ENCODE data around the gene REV3L.
"Not testable (repeated sequence)": the region's sequence is repeated elsewhere in the genome, so short reads cannot be mapped to it uniquely, and the experiment has no call there.

The REV3L gene

DNA sequence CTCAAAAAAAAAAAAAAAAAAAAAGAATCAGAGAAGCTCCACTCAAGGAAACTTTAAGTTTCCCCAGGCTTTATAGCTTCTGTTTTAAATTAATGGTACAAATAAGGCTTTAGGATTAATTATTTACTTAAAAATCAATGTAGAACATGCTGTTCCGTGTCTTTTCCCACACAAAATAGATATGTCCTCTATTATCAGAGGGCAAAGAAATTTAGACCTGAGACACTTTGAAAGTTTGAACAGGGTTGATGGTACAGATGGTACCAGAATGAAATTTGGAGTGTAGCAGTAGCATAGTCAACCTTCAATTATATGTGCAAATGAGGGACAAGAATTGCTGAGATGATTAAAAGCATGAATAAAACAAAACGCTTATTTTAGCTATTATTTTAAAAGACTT lies 32.2 kb upstream of the REV3L start:
- TF ChIP-seq, protein P1, sequence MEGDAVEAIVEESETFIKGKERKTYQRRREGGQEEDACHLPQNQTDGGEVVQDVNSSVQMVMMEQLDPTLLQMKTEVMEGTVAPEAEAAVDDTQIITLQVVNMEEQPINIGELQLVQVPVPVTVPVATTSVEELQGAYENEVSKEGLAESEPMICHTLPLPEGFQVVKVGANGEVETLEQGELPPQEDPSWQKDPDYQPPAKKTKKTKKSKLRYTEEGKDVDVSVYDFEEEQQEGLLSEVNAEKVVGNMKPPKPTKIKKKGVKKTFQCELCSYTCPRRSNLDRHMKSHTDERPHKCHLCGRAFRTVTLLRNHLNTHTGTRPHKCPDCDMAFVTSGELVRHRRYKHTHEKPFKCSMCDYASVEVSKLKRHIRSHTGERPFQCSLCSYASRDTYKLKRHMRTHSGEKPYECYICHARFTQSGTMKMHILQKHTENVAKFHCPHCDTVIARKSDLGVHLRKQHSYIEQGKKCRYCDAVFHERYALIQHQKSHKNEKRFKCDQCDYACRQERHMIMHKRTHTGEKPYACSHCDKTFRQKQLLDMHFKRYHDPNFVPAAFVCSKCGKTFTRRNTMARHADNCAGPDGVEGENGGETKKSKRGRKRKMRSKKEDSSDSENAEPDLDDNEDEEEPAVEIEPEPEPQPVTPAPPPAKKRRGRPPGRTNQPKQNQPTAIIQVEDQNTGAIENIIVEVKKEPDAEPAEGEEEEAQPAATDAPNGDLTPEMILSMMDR (IDR thresholded peaks at IDR 0.05; ENCODE audit: low read length, missing control alignments) = no peak
- H3K4me3 ChIP-seq (replicated peaks; ENCODE audit: low read depth, low read length) = no peak overlapping the region
- DNase-seq (ENCODE audit: low read depth) = no peak

DNA sequence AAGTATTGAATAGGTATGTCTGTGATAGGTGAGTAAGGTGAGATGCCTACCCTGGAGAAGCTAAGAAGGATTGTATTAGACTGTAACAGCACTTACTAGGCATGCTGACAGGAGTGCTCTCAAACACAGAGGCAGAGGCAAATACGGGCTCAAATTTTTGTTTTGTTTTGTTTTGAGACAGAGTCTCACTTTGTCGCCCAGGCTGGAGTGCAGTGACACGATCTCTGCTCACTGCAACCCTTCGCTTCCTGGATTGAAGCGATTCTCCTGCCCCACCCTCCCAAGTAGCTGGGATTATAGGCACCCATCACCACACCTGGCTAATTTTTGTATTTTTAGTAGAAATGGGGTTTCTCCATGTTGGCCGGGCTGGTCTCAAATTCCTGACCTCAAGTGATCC lies 31.5 kb upstream of the REV3L start:
- not testable (repeated sequence) for DNase-seq (ENCODE audit: low read depth); H3K4me3 ChIP-seq (replicated peaks; ENCODE audit: low read depth, low read length)

DNA sequence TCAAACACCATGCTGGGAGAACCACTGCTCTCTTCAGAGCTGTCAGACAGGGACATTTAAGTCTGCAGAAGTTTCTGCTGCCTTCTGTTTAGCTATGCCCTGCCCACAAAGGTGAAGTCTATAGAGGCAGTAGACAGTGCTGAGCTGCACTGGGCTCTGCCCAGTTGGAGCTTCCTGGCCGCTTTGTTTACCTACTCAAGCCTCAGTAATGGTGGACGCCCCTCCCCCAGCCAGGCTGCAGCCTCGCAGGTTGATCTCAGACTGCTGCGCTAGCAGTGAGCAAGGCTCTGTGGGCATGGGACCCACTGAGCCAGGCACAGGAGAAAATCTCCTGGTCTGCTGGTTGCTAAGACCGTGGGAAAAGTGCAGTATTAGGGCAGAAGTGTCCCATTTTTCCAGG lies 24.2 kb upstream of the REV3L start:
- DNase-seq (ENCODE audit: low read depth); H3K4me3 ChIP-seq (replicated peaks; ENCODE audit: low read depth, low read length): not testable (repeated sequence)

DNA sequence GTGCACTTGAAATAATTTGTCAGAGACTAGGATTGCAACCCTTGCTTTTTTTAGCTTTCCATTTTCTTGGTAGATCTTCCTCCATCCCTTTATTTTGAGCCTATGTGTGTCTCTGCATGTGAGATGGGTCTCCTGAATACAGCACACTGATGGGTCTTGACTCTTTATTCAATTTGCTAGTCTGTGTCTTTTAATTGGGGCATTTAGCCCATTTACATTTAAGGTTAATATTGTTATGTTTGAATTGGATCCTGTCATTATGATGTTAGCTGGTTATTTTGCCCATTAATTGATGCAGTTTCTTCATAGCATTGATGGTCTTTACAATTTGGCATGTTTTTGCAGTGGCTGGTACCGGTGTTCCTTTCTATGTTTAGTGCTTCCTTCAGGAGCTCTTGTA lies 22.5 kb upstream of the REV3L start:
- not testable (repeated sequence) for H3K4me3 ChIP-seq (replicated peaks; ENCODE audit: low read depth, low read length); DNase-seq (ENCODE audit: low read depth)

DNA sequence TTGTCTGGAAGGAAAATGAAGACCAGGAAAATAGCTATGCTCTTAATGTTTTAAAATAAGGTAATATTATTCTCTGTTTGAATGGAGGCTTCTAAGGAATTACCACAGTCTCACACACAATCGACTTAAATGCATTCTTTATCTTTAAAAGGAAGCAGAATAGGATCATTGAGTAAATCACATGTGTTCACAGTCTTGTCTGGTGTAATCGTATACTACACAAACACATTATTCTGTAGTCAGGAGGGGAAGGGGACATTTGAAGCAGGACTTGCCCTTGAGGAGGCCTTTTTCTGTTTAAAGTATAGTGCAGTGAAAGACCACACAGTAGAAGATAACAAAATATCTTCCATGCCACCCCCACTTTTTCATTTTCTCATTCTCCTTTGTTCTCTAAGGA lies 20.6 kb upstream of the REV3L start:
- peak; percentile 37 for DNase-seq (ENCODE audit: low read depth)
- no peak overlapping the region for H3K4me3 ChIP-seq (replicated peaks; ENCODE audit: low read depth, low read length)
- TF ChIP-seq, protein P1 (IDR thresholded peaks at IDR 0.05; ENCODE audit: low read length, missing control alignments) = no peak

DNA sequence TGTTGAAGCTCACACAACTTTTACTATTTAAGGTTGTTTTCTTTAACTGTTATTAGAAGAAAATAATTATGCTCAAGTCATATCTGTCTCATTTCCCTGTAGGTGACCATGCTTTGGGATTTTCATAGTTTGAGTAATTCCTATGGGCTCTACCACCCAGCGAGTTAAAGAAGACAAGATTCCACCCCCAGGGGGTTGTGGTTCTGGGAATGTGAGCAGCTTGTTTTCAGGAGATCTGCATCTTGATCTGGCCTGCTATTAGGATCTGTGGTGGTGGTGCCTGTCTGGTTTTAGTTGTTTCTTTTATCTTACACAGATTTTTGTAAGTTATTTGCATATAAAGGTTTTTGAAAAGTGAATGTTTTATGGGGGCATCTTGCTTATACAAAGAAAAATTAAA lies 20.2 kb upstream of the REV3L start:
- TF ChIP-seq, protein P1 (IDR thresholded peaks at IDR 0.05; ENCODE audit: low read length, missing control alignments) = no peak
- no peak overlapping the region for H3K4me3 ChIP-seq (replicated peaks; ENCODE audit: low read depth, low read length)
- no peak for DNase-seq (ENCODE audit: low read depth)

DNA sequence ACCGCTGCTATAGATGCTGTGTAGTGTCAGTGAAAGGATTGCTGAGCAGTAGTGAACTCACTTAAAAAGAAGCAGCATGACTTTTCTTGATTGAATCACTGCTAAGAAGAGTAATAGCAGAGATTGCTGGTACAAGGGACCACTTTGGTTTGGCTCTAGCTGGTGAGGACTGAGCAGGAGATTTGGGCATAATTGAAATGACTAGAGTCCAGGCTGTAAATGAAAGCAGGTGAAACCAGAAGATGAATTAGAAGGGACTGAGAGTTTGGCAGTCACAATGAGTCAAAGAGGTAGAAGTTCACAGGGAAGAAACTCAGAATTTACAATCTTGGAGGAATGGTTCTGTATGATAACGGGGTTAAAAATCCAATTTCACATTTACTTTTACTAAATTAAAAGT lies 19.1 kb upstream of the REV3L start:
- no peak overlapping the region for H3K4me3 ChIP-seq (replicated peaks; ENCODE audit: low read depth, low read length)
- TF ChIP-seq, protein P1 (IDR thresholded peaks at IDR 0.05; ENCODE audit: low read length, missing control alignments) = no peak

DNA sequence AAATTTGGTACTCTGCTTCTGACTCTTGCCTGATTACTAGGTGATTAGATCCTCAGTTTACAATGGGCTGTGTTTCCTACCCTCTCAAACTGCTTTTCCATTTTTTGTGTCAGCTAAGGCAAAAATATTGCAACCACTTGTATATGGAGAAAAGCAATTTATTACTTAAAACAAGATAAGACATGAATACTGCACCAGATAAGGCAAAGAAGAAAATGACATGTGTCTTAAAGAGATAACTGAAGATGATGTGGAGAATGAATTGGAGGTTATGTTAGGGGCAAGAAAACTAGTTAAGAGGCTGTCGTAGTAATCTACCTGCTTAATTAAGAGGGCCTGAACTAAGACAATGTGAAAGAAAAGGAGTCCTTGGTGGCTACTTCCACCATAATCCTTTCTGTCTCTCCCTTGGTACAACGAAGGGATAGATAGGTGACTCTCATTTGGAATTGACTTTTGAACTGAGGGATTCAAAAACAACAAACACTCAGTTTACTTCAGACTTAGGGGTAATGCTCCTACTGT lies 16.3 kb upstream of the REV3L start:
- H3K4me3 ChIP-seq (replicated peaks; ENCODE audit: low read depth, low read length) = no peak overlapping the region
- DNase-seq (ENCODE audit: low read depth) = no peak
- TF ChIP-seq, protein P1 (IDR thresholded peaks at IDR 0.05; ENCODE audit: low read length, missing control alignments) = no peak

More for the DNA sequence above, 19.1 kb upstream of the REV3L start:
- no peak for DNase-seq (ENCODE audit: low read depth)

Data from fibroblast of pulmonary artery (primary cell).